Esophagus squamous epithelium (tissue), 5 donors: Measurements from ENCODE around the gene CD40. TPM values are rescaled to one million over a fixed set of nuclear protein-coding genes. Genes with fewer than 3 reads are reported as not detected.
A peak's percentile ranks its signal among the peaks of the same experiment; 100 is the strongest.
"Not testable (repeated sequence)": the region's sequence is repeated elsewhere in the genome, so short reads cannot be mapped to it uniquely, and the experiment has no call there.

ENCODE experiments used
- DNase-seq: peaks from one replicate; lab custom pipeline; 2025; lab: John Stamatoyannopoulos, UW
- H3K27ac ChIP-seq, 4 donors: fragments of 200-600 bp; sonication (generic); one replicate each; pipeline ENCODE4 v1.5.1; 2016 to 2019; ENCODE audit warnings: mild to moderate bottlenecking in 1 of 4
- H3K27me3 ChIP-seq, 4 donors: fragments of 200-600 bp; sonication (generic); 1 replicate in 3 of 4; 2 replicates in 1 of 4; pipeline versions ENCODE4 v1.5.1 to v1.6.0; 2017 to 2021; ENCODE audit warnings: antibody characterized with exemption in 1 of 4
- H3K36me3 ChIP-seq, 3 donors: fragments of 200-600 bp; sonication (generic); one replicate each; pipeline ENCODE4 v1.5.1; 2016 to 2019
- H3K4me1 ChIP-seq, 3 donors: fragments of 200-600 bp; sonication (generic); one replicate each; pipeline ENCODE4 v1.5.1; 2017 to 2019
- H3K4me3 ChIP-seq, 4 donors: fragments of 200-600 bp; sonication (generic); 1 replicate in 3 of 4; 2 replicates in 1 of 4; pipeline ENCODE4 v1.5.1; 2016 to 2019; ENCODE audit warnings: mild to moderate bottlenecking in 2 of 4, moderate library complexity in 1 of 4
- H3K9me3 ChIP-seq, 3 donors: fragments of 200-600 bp; sonication (generic); one replicate each; pipeline ENCODE4 v1.5.1; 2016 to 2019
- CTCF ChIP-seq, 6 experiments: fragments of 450-650 bp in 4 of 6; fragments of 200-600 bp in 2 of 6; sonication (generic) in 2 of 6; IDR thresholded peaks; one replicate each; pipeline ENCODE4 v1.5.1; 2016 to 2019; ENCODE audit warnings: antibody characterized with exemption in 6 of 6, mild to moderate bottlenecking in 4 of 6, moderate library complexity in 4 of 6
- POLR2A ChIP-seq, 4 donors: fragments of 450-650 bp; IDR thresholded peaks; one replicate each; pipeline ENCODE4 v1.6.1; 2017; ENCODE audit warnings: antibody characterized with exemption in 4 of 4, mild to moderate bottlenecking in 4 of 4, moderate library complexity in 3 of 4
- WGBS, 2 donors: methylation state at CpG; one replicate each; pipeline ENCODE4 v1.1.5; 2018; 5-methylcytosine and 5-hydroxymethylcytosine counted together
- intact Hi-C: fragments of 100-400 bp; cut with DNase I; formaldehyde crosslinking; loops from one replicate; pipeline ENCODE4 v1.15.0; 2022
- total RNA-seq, 4 donors: library from RNA; depleted of rRNA; stranded (reverse); fragments of >200 nt; gene quantifications; one replicate each; pipeline ENCODE4 v1.1.0, GENCODE V29; 2016
- donor health status: DM: yes; HTN: yes; CAD: no.

CD40 gene
- total RNA-seq, 4 donors from 2014 or later = 3.2 to 15.3 (median 10.2) TPM

DNA sequence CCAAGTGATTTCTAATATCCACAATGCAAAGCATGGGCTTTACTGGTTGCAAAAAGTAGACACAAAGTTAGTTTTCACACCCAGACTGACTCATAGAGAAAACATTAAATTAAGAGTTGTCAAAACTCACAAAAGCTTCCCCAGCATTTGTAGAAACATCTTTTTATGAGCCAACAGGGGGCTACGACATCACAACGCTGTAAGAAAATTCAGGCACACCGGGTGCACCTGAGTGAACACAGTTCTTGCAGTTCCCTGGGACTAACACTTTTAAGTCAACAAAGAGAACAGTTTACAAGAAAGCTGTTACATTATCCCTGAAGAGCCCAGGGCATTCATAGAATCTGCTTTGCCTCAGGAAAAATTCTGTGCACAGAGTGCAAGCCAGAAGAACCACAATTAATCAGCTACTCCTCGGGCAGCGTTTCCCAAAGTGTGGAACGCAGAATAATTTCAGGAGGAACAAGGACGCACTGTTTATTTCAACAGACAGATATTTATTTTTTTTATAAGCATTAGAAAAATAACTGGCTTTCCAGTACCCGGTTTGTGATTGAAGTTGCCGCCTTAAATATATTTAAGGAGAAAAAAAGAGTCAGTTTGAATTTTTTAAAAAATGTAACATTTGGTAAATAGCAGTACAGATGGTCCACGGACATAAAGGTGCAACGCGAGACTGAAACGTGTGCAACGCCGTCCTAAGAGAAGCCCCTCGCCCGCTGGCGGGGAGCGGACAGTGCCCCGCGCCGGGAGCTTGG is 29.5 kb upstream of the CD40 start:
- intact Hi-C loops = no loop called here
- Histone ChIP-seq H3K27me3 (no peaks in the 10 kb centered on the region), H3K27ac (peak overlapping the region; percentile 92 to 99 (median 98)), H3K4me1 (peaks cover 10 to 63% (median 44%) of the 10 kb centered on the region in 3 donors), H3K4me3 (peak overlapping the region; percentile 74 to 88 (median 82)), H3K36me3 (no peaks in the 10 kb centered on the region), H3K9me3 (no peaks in the 10 kb centered on the region)
- no peak for TF ChIP-seq CTCF (IDR thresholded peaks at IDR 0.05)
- TF ChIP-seq POLR2A (IDR thresholded peaks at IDR 0.05) = no peak
- no peak for DNase-seq
- 2 to 3% methylated on average over 15 to 22 of the region's 22 CpGs for WGBS, 2 donors

- Histone ChIP-seq H3K9me3 (no peaks in the 10 kb centered on the region), H3K4me1 (peaks cover 10 to 58% (median 44%) of the 10 kb centered on the region in 3 donors), H3K27ac (peak overlapping the region; percentile 92 to 99 (median 98)), H3K36me3 (no peaks in the 10 kb centered on the region), H3K4me3 (peak overlapping the region; percentile 74 to 88 (median 82)), H3K27me3 (no peaks in the 10 kb centered on the region)
- DNase-seq = no peak
- intact Hi-C loops = no loop called here
- TF ChIP-seq CTCF (IDR thresholded peaks at IDR 0.05) = no peak
- no peak for TF ChIP-seq POLR2A (IDR thresholded peaks at IDR 0.05)
- 1% methylated on average over 26 of the region's 31 CpGs; no CpG with 5 or more reads in 1 of the 2 donors for WGBS, 2 donors
Observed at GRCh38 chr20:46089167-46089416, 29.0 kb upstream of the CD40 start.

DNA sequence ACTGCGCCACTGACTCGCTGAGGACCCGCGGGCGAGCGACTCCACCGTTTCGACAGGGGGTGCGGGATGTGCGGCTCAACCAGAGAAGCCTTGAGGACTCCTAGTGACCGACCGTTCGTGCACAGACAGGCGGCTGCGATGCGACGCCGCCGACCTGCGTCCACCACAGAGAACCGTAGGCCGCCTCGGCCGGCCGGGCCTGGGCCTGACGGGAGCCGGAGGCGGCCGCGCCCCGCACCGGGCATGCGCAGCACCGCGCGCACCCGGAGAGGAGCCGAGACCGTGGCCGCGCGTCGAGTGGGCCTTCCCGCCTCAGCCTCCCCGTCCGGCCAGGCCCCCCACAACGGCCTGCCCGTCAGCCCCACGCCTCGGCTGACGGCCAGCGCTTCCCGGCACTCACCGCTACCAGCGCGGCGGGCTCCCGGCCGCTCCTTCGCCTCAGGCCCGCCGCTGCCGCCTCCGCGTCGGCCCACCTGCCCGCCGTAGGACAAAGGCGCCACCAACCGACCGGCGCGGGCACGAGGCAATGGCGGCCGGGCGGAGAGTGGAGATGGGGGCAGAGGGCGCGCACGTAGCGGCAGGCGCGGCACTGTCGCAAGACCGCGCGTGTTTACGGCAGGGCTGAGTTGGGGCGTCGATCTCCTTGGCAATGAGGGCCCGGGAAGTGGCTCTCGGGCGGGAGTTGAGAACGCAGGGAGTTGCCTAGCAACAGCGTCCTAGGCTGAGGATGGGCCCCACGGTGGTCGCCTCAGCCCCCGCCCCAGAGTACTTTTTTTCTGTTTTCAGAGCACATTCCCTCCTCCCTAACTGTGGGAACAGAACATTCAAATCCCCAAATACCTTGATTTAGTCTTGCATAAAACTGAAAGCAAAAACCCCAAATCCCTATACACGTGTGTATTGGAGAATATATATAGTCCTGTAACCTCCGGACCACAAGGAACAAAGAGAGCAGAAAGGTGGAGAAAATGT is 28.4 kb upstream of the CD40 start, which contains the start of gene NCOA5:
TSS of gene NCOA5 (minus strand) at position 546 of the 972 bp plus-strand sequence. CDS start 10,538 bp downstream, outside the sequence.
- Histone ChIP-seq H3K27me3 (no peaks in the 10 kb centered on the region), H3K4me3 (peak within 1 kb of the TSS; percentile 74 to 88 (median 82)), H3K9me3 (no peaks in the 10 kb centered on the region), H3K4me1 (peaks cover 10 to 52% (median 43%) of the 10 kb centered on the region in 3 donors), H3K27ac (peak within 1 kb of the TSS; percentile 92 to 99 (median 98)), H3K36me3 (no peaks in the 10 kb centered on the region)
- peak; percentile 75 for DNase-seq
- 0% methylated on average over 6 to 10 of the region's 100 CpGs for WGBS, 2 donors
- TF ChIP-seq CTCF (IDR thresholded peaks at IDR 0.05) = peak in 5 of 6 experiments; percentile 5 to 36 (median 12)
- TF ChIP-seq POLR2A (IDR thresholded peaks at IDR 0.05) = peak in 2 of 4 donors; percentile 79 to 89
- intact Hi-C loops = no loop called here

- H3K4me1 ChIP-seq = peaks cover 0 to 30% (median 23%) of the 10 kb centered on the region in 3 donors
- H3K27me3 ChIP-seq, H3K9me3 ChIP-seq, intact Hi-C loops, H3K27ac ChIP-seq, H3K4me3 ChIP-seq, DNase-seq, H3K36me3 ChIP-seq: not testable (repeated sequence)
- 89 to 100% methylated on average over 1 to 12 of the region's 52 CpGs for WGBS, 2 donors
Observed at GRCh38 chr20:46091622-46092535, 26.2 kb upstream of the CD40 start.

GRCh38 chr20:46093531-46093930 is 24.6 kb upstream of the CD40 start:
- TF ChIP-seq CTCF (IDR thresholded peaks at IDR 0.05) = no peak
- TF ChIP-seq POLR2A (IDR thresholded peaks at IDR 0.05) = no peak
- Histone ChIP-seq H3K36me3 (no peaks in the 10 kb centered on the region), H3K4me1 (peaks cover 0 to 14% (median 6%) of the 10 kb centered on the region in 3 donors), H3K9me3 (no peaks in the 10 kb centered on the region), H3K4me3 (no peak overlapping the region), H3K27ac (no peak overlapping the region), H3K27me3 (peaks cover 0 to 10% (median 1%) of the 10 kb centered on the region in 4 donors)
- intact Hi-C loops = no loop called here
- no peak for DNase-seq
- 69% methylated on average over 2 of the region's 2 CpGs for WGBS, 2 donors
